ENCODE measurements around the gene ZFP36L2. TPM values are rescaled to one million over a fixed set of nuclear protein-coding genes. Genes with fewer than 3 reads are reported as not detected.

ZFP36L2 gene
- total and polyA plus RNA-seq, 9 of the 15 experiments (the other 6 are each of a cell fraction or from before 2014, with no cell fraction given) = 4.1 to 60.6 (median 20.3) TPM

DNA sequence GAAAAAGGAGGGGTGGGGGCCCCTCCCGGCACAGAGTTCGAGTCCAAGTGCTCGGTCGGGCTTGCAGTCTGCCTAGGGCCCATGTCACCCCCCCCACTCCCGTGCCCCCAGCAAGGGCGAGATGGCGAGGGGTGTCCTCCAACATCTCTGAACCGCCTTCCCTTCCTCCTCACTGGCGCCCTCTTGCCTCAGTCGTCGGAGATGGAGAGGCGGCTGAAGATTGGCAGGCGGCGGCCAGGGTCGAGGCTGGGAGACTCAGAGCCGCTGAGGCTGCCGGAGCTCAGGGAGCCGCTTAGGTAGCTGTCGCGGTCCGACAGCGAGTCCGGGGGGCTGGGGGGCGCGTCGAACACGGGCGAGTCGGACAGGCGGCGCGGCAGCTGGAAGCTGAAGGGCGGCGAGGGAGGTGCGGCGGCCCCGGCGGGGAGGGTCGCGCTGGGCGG lies 2.3 kb downstream of the ZFP36L2 start (continued):
- TF ChIP-seq TAF1 (IDR thresholded peaks at IDR 0.05; ENCODE audit: control insufficient read depth, extremely low read depth, insufficient read depth, low read length, severe bottlenecking) = peak; percentile 29
- peak; percentile 3; the same call in 1 of the 2 replicates for TF ChIP-seq ZEB2 (IDR thresholded peaks at IDR 0.05)
- peak; percentile 67 to 80; a peak in 3 of 4 replicates for TF ChIP-seq MAZ (CRISPR knock-in tag; conservative IDR thresholded peaks at IDR 0.05 in 1 of 2, IDR thresholded peaks at IDR 0.05 in 1 of 2)
- peak in 1 of 2 experiments; percentile 79; a peak in 2 of 4 replicates for TF ChIP-seq RCOR1 (IDR thresholded peaks at IDR 0.05; ENCODE audit: borderline replicate concordance in 1 of 2, low read depth in 2 of 2, low read length in 2 of 2)
- no peak for TF ChIP-seq POLR2H (tag; IDR thresholded peaks at IDR 0.05; ENCODE audit: low read depth)
- 0 out of 2 replicates have a peak, but pooled peaks have one; percentile 13 for TF ChIP-seq MYNN (IDR thresholded peaks at IDR 0.05)
- no peak for TF ChIP-seq MYNN (CRISPR knock-in tag; IDR thresholded peaks at IDR 0.05)
- TF ChIP-seq, protein P1, sequence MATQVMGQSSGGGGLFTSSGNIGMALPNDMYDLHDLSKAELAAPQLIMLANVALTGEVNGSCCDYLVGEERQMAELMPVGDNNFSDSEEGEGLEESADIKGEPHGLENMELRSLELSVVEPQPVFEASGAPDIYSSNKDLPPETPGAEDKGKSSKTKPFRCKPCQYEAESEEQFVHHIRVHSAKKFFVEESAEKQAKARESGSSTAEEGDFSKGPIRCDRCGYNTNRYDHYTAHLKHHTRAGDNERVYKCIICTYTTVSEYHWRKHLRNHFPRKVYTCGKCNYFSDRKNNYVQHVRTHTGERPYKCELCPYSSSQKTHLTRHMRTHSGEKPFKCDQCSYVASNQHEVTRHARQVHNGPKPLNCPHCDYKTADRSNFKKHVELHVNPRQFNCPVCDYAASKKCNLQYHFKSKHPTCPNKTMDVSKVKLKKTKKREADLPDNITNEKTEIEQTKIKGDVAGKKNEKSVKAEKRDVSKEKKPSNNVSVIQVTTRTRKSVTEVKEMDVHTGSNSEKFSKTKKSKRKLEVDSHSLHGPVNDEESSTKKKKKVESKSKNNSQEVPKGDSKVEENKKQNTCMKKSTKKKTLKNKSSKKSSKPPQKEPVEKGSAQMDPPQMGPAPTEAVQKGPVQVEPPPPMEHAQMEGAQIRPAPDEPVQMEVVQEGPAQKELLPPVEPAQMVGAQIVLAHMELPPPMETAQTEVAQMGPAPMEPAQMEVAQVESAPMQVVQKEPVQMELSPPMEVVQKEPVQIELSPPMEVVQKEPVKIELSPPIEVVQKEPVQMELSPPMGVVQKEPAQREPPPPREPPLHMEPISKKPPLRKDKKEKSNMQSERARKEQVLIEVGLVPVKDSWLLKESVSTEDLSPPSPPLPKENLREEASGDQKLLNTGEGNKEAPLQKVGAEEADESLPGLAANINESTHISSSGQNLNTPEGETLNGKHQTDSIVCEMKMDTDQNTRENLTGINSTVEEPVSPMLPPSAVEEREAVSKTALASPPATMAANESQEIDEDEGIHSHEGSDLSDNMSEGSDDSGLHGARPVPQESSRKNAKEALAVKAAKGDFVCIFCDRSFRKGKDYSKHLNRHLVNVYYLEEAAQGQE (IDR thresholded peaks at IDR 0.05; ENCODE audit: borderline replicate concordance) = peak; percentile 48; the same call in 1 of the 2 replicates
- TF ChIP-seq, protein P1 (CRISPR knock-in tag; IDR thresholded peaks at IDR 0.05; ENCODE audit: low read depth) = no peak
- TF ChIP-seq PRPF4 (IDR thresholded peaks at IDR 0.05; ENCODE audit: insufficient read depth, low read depth, low read length, poor library complexity, severe bottlenecking) = peak; percentile 19
- TF ChIP-seq, protein P2, sequence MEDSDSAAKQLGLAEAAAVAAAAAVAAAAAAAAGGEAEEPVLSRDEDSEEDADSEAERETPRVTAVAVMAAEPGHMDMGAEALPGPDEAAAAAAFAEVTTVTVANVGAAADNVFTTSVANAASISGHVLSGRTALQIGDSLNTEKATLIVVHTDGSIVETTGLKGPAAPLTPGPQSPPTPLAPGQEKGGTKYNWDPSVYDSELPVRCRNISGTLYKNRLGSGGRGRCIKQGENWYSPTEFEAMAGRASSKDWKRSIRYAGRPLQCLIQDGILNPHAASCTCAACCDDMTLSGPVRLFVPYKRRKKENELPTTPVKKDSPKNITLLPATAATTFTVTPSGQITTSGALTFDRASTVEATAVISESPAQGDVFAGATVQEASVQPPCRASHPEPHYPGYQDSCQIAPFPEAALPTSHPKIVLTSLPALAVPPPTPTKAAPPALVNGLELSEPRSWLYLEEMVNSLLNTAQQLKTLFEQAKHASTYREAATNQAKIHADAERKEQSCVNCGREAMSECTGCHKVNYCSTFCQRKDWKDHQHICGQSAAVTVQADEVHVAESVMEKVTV (CRISPR knock-in tag; IDR thresholded peaks at IDR 0.05) = peak; percentile 26; the same call in 1 of the 2 replicates
- TF ChIP-seq POLR2G (IDR thresholded peaks at IDR 0.05; ENCODE audit: low read depth, low read length) = peak; percentile 72
- TF ChIP-seq JUND (IDR thresholded peaks at IDR 0.05; ENCODE audit: borderline replicate concordance, low read depth, low read length) = 0 out of 2 replicates have a peak, but pooled peaks have one; percentile 17
- no peak; the same call in 2 of the 3 replicates for TF ChIP-seq JUND (tag; IDR thresholded peaks at IDR 0.05; ENCODE audit: borderline replicate concordance, low read depth, low read length)
- peak; percentile 94 for TF ChIP-seq PKNOX1 (IDR thresholded peaks at IDR 0.05)
- peak; percentile 87 for TF ChIP-seq CHD1 (IDR thresholded peaks at IDR 0.05; ENCODE audit: low read length)

Measured in K562 (cell line).